Activated CD4-positive, alpha-beta T cell treated with anti-CD3 and anti-CD28 coated beads for 36 hours (primary cell): ENCODE results near the gene KNL1. TPM values are rescaled to one million over a fixed set of nuclear protein-coding genes. Genes with fewer than 3 reads are reported as not detected.
"Not testable (repeated sequence)": the region's sequence is repeated elsewhere in the genome, so short reads cannot be mapped to it uniquely, and the experiment has no call there.

Experiments
- ATAC-seq: fragments of 200-7000 bp; cut with Tn5 transposase; one replicate; pipeline ENCODE4 v1.10.0; 2021; ENCODE audit warnings: mild to moderate bottlenecking, moderate library complexity
- CTCF ChIA-PET: fragments of 350-600 bp; sonication (Branson Sonifier 250); formaldehyde crosslinking; loops from one replicate; lab custom pipeline; 2021; ENCODE audit warnings: antibody characterized with exemption; lab: Charles Lee
- POLR2A ChIA-PET: fragments of 350-600 bp; sonication (Branson Sonifier 250); formaldehyde crosslinking; loops from one replicate; lab custom pipeline; 2021; ENCODE audit warnings: antibody characterized with exemption, inconsistent platforms; lab: Charles Lee
- DNase-seq: peaks from one replicate; pipeline ENCODE4 v3.0.0-alpha.2; 2020
- H3K27ac Mint-ChIP-seq: one replicate; pipeline ENCODE4 v1.8.0; 2021; ENCODE audit warnings: mixed read lengths
- H3K27me3 Mint-ChIP-seq: one replicate; pipeline ENCODE4 v1.8.0; 2021; ENCODE audit warnings: mixed read lengths
- H3K36me3 Mint-ChIP-seq: one replicate; pipeline ENCODE4 v1.8.0; 2021; ENCODE audit warnings: low read depth, mixed read lengths
- H3K4me1 Mint-ChIP-seq: one replicate; pipeline ENCODE4 v1.8.0; 2021; ENCODE audit warnings: mixed read lengths
- H3K4me3 Mint-ChIP-seq: one replicate; pipeline ENCODE4 v1.8.0; 2021; ENCODE audit warnings: mild to moderate bottlenecking, moderate library complexity, mixed read lengths
- H3K9me3 Mint-ChIP-seq: one replicate; pipeline ENCODE4 v1.8.0; 2021; ENCODE audit warnings: low read depth, mixed read lengths
- intact Hi-C, 2 experiments: fragments of 100-400 bp; cut with DNase I in 1 of 2; cut with micrococcal nuclease in 1 of 2; formaldehyde crosslinking; loops; one replicate each; pipeline versions ENCODE4 v1.14.2 to v1.15.1; 2022 to 2024; cut with DNase I, micrococcal nuclease
- total RNA-seq, 2 experiments: library from RNA; stranded (reverse); gene quantifications; one replicate each; pipeline ENCODE4 v1.2.3, GENCODE V29; 2021

The KNL1 gene
- total RNA-seq, 2 experiments from 2014 or later, result 26.2 to 33.5 TPM

DNA sequence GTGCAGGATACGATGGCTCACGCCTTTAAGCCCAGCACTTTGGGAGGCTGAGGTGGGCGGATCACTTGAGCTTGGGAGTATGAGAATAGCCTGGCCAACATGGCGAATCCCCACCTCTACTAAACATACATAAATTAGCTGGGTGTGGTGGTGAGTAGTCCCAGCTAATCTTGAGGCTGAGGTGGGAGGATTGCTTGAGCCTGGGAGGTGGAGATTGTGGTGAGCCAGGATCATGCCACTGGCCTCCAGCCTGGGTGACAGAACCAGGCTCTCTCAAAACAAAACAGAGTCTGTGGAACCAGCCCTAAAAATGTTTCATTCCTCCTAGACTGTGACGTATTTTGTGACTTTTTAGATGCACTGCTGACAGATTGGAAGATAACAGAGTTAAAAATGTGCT is 66.6 kb downstream of the KNL1 start:
- intact Hi-C loops, result no loop called here
- DNase-seq (no peak), ATAC-seq (peak; percentile 39)
- ChIA-PET POLR2A (no interaction called here), CTCF (no interaction called here)
- Mint-ChIP-seq H3K27ac (no peak overlapping the region), H3K4me3 (no peak overlapping the region), H3K36me3 (peaks cover 12% of the 10 kb centered on the region), H3K27me3 (no peaks in the 10 kb centered on the region), H3K4me1 (no peaks in the 10 kb centered on the region), H3K9me3 (no peaks in the 10 kb centered on the region)

DNA sequence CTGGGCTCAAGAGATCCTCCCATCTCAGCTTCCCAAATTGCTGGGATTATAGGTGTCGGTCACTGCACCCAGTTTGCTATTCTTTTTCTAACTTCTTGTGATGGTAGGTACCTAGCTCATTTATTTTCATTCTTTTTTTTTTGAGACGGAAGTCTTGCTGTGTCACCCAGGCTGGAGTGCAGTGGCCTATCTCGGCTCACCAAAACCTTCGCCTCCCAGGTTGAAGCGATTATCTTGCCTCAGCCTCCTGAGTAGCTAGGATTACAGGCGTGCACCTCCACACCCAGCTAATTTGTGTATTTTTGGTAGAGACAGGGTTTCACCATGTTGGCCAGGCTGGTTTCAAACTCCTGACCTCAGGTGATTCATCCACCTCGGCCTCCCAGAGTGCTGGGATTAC is 70.9 kb downstream of the KNL1 start:
- Mint-ChIP-seq H3K27me3 (no peaks in the 10 kb centered on the region), H3K4me1 (no peaks in the 10 kb centered on the region), H3K9me3 (no peaks in the 10 kb centered on the region), H3K4me3 (no peak overlapping the region), H3K36me3 (peaks cover 6% of the 10 kb centered on the region), H3K27ac (no peak overlapping the region)
- intact Hi-C loops, result no loop called here
- ChIA-PET CTCF (interaction anchor here (0.8 to 1.0 kb wide), 3 partner anchors 11 to 131 kb away, joined by 3 to 4 read pairs (median 3); no protein-coding TSS in a partner anchor), POLR2A (no interaction called here)
- ATAC-seq (no peak), DNase-seq (no peak)

DNA sequence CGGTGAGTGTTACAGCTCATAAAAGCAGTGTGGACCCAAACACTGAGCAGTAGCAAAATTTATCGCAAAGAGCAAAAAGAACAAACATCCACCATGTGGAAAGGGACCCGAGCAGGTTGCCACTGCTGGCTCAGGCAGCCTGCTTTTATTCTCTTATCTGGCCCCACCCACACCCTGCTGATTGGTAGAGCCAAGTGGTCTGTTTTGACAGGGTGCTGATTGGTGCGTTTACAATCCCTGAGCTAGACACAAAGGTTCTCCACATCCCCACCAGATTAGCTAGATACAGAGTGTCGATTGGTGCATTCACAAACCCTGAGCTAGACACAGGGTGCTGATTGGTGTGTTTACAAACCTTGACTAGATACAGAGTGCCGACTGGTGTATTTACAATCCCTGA is 82.2 kb downstream of the KNL1 start:
- H3K4me3 Mint-ChIP-seq, H3K27ac Mint-ChIP-seq, POLR2A ChIA-PET, ATAC-seq, H3K27me3 Mint-ChIP-seq, DNase-seq, H3K36me3 Mint-ChIP-seq, H3K9me3 Mint-ChIP-seq, H3K4me1 Mint-ChIP-seq: not testable (repeated sequence)
- CTCF ChIA-PET, result interaction anchor here (1.0 to 4.7 kb wide), 4 partner anchors 11 to 106 kb away, joined by 3 to 15 read pairs (median 4); no protein-coding TSS in a partner anchor
- intact Hi-C loops, result loop anchor here in 1 of 2 experiments (10.0 kb wide), 1 partner anchor 49 kb away; no protein-coding TSS in a partner anchor

DNA sequence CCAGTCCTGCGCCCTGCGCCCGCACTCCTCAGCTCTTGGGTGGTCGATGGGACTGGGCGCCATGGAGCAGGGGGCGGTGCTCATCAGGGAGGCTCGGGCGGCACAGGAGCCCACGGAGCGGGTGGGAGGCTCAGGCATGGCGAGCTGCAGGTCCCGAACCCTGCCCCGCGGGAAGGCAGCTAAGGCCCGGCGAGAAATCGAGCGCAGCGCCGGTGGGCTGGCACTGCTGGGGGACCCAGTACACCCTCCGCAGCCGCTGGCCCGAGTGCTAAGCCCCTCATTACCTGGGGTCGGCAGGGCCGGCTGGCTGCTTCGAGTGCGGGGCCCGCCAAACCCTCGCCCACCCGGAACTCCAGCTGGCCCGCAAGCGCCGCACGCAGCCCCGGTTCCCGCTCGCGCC is 82.9 kb downstream of the KNL1 start:
- H3K27me3 Mint-ChIP-seq, DNase-seq, POLR2A ChIA-PET, ATAC-seq, H3K4me3 Mint-ChIP-seq, H3K36me3 Mint-ChIP-seq, H3K27ac Mint-ChIP-seq, H3K9me3 Mint-ChIP-seq, H3K4me1 Mint-ChIP-seq: not testable (repeated sequence)
- intact Hi-C loops, result loop anchor here in 1 of 2 experiments (10.0 kb wide), 1 partner anchor 48 kb away; no protein-coding TSS in a partner anchor
- CTCF ChIA-PET, result interaction anchor here (1.1 to 4.7 kb wide), 3 partner anchors 12 to 106 kb away, joined by 4 to 18 read pairs (median 15); partner anchors contain the start of gene RAD51

DNA sequence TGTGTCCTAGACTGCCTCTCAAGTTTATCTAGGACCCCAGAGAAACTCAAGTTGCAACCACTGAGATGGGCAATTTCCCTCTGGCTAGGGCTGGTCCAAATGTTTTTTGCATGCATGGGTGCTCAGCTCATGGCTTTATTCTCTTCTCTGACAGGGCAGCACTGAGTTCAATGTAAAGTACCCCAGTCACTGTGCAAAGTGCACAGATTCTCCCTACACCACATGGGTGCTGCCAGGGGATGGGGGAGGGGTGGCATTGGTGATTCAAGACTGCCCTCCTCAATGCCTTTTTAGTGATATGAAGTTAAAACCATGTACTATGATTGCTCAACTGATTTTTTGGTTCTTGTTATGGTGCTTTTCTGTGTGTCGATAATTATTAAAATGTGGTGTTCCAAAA is 86.1 kb downstream of the KNL1 start:
- no peaks in the 10 kb centered on the region for H3K9me3 Mint-ChIP-seq
- H3K27ac Mint-ChIP-seq, result no peak overlapping the region
- H3K4me1 Mint-ChIP-seq, result no peaks in the 10 kb centered on the region
- ChIA-PET POLR2A (interaction anchor here (1.5 kb wide), 1 partner anchor 14 kb away, joined by 6 read pairs; the partner anchor contains the start of gene RAD51), CTCF (interaction anchor here (0.9 to 4.7 kb wide), 9 partner anchors 14 to 216 kb away, joined by 3 to 18 read pairs (median 3); partner anchors contain the start of gene RAD51)
- no peaks in the 10 kb centered on the region for H3K27me3 Mint-ChIP-seq
- H3K4me3 Mint-ChIP-seq, result no peak overlapping the region
- peak; percentile 18 for DNase-seq
- H3K36me3 Mint-ChIP-seq, result no peaks in the 10 kb centered on the region
- intact Hi-C loops, result no loop called here
- no peak for ATAC-seq

DNA sequence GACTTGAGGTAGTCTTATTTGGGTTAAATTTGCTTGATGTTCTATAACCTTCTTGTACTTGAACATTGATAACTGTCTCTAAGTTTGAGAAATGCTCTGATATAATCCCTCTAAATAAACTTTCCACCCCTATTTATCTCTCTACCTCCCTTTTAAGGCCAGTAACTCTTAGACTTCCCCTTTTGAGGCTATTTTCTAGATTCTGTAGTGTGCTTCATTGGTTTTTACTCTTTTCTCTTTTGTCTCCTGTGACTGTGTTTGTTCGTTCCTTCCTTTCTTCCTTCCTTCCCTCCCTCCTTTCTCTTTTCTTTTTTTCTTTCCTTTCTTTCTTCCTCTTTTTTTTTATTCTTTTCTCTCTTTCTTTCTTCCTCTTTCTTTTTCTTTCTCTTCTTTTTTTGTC is 86.9 kb downstream of the KNL1 start:
- H3K36me3 Mint-ChIP-seq, H3K9me3 Mint-ChIP-seq, POLR2A ChIA-PET, H3K4me3 Mint-ChIP-seq, ATAC-seq, intact Hi-C loops, DNase-seq, H3K27me3 Mint-ChIP-seq, H3K27ac Mint-ChIP-seq, H3K4me1 Mint-ChIP-seq: not testable (repeated sequence)
- CTCF ChIA-PET, result interaction anchor here (0.9 to 4.7 kb wide), 2 partner anchors 57 to 102 kb away, joined by 3 to 15 read pairs; no protein-coding TSS in a partner anchor

DNA sequence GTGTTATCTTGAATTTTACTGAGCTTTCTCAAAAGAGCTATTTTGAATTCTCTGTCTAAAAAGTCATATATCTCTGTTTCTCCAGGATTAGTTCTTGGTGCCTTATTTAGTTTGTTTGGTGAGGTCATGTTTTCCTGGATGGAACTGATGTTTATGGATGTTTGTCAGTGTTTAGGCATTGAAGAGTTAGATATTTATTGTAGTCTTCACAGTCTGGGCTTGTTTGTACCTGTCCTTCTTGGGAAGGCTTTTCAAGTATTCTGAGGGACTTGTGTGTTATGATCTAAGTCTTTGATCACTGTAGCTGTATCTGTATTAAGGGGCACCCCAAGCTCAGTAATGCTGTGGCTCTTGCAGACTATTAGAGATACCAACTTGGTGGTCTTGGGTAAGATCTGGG is 90.3 kb downstream of the KNL1 start:
- ATAC-seq (no peak), DNase-seq (no peak)
- H3K9me3 Mint-ChIP-seq, result no peaks in the 10 kb centered on the region
- H3K36me3 Mint-ChIP-seq, result no peaks in the 10 kb centered on the region
- H3K4me1 Mint-ChIP-seq, result no peaks in the 10 kb centered on the region
- CTCF ChIA-PET, result interaction anchor here (0.9 to 1.3 kb wide), 3 partner anchors 9 to 99 kb away, joined by 3 to 5 read pairs (median 3); no protein-coding TSS in a partner anchor
- no peaks in the 10 kb centered on the region for H3K27me3 Mint-ChIP-seq
- no peak overlapping the region for H3K4me3 Mint-ChIP-seq
- POLR2A ChIA-PET, result no interaction called here
- no peak overlapping the region for H3K27ac Mint-ChIP-seq
- intact Hi-C loops, result no loop called here

DNA sequence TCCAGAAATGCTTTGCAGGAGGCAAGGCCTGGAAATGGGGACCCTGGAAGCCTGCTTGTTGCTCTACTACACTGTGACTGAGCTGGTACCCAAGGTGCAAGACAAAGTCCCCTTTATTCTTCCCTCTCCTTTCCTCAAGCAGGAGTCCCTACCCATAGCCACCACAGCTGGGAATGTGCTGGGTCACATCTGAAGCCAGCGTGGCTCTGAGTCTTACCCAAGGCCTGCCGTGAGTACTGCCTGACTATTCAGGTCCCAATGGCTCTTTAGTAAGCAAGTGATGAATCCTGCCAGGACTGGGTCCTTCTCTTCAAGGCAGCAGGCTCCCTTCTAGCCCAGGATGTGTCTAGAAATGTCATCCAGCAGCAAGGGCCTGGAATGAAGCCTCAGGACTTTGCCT is 91.3 kb downstream of the KNL1 start:
- H3K36me3 Mint-ChIP-seq, result peaks cover 1% of the 10 kb centered on the region
- H3K27me3 Mint-ChIP-seq, result no peaks in the 10 kb centered on the region
- no peak for DNase-seq
- intact Hi-C loops, result no loop called here
- ChIA-PET CTCF (interaction anchor here (0.6 to 1.4 kb wide), 4 partner anchors 57 to 107 kb away, joined by 3 to 4 read pairs (median 3); no protein-coding TSS in a partner anchor), POLR2A (no interaction called here)
- no peaks in the 10 kb centered on the region for H3K4me1 Mint-ChIP-seq
- H3K4me3 Mint-ChIP-seq, result no peak overlapping the region
- no peaks in the 10 kb centered on the region for H3K9me3 Mint-ChIP-seq
- ATAC-seq, result no peak
- H3K27ac Mint-ChIP-seq, result no peak overlapping the region

DNA sequence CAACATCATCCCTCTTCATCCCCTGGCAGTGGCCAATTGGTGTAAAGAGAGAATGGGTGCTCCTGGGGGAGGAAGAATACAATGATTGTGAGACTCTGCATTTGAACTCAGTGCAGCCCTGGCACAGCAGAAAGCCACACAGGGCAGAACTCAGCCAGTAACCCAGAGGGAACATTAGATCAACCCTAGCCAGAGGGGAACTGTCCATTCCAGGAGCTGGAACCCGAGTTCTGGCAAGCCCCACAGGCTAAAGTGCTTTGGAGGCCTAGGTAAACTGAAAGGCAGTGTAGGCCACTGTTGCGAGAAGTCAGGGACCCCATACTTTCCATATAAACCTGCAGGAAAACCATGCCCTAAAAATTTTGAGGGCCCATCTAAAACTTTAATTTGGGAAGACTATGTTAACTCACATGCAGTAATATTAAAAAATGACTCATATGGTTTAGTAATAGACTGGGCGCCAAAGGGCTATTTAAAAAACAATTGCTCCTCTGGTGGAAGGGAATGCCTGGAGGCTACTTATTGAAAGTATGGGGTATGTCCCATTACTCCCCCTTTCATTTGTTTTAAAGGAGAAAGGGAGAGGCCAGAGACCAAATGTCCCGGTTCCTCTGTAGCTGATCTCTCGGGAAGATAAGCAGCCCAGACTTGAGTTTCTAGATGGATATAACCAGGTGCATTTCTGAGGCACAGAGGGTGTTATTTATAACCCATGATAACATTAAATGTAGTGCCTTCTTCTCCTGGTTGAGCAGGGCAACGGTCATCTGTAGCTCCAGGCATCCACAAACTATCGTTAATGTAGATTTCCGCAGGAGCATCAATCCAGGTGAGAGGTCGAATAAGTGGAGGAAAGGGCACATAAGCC is 95.1 kb downstream of the KNL1 start:
- no peak overlapping the region for H3K4me3 Mint-ChIP-seq
- CTCF ChIA-PET, result no interaction called here
- intact Hi-C loops, result no loop called here
- no peak for ATAC-seq
- no peaks in the 10 kb centered on the region for H3K9me3 Mint-ChIP-seq
- DNase-seq, result no peak
- peaks cover 7% of the 10 kb centered on the region for H3K4me1 Mint-ChIP-seq
- no peaks in the 10 kb centered on the region for H3K27me3 Mint-ChIP-seq
- H3K27ac Mint-ChIP-seq, result no peak overlapping the region
- POLR2A ChIA-PET, result no interaction called here
- H3K36me3 Mint-ChIP-seq, result peaks cover 8% of the 10 kb centered on the region

DNA sequence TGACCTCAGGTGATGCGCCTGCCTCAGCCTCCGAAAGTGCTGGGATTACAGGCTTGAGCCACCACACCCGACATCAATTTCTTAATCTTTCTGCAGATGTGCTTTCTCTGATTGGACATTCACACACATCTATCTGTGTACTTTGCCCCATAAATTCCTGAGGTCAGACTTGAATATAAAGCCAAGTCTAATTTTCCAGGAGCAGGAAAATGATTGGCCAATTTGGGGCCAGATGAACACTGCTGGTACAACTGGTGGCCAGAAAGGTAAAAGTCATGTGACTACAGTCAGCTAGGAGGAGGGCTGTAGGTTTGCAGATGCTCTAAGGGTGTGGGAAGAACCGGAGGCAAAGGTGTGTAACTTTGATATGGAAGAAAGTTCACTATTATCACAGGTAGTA is 97.7 kb downstream of the KNL1 start:
- no peak for ATAC-seq
- POLR2A ChIA-PET, result no interaction called here
- Mint-ChIP-seq H3K27ac (no peak overlapping the region), H3K27me3 (no peaks in the 10 kb centered on the region), H3K36me3 (peaks cover 21% of the 10 kb centered on the region), H3K4me3 (no peak overlapping the region), H3K4me1 (peaks cover 10% of the 10 kb centered on the region), H3K9me3 (no peaks in the 10 kb centered on the region)
- DNase-seq, result no peak
- CTCF ChIA-PET, result interaction anchor here (0.6 kb wide), 1 partner anchor 14 kb away, joined by 3 read pairs; no protein-coding TSS in a partner anchor
- intact Hi-C loops, result loop anchor here in 1 of 2 experiments (5.0 kb wide), 1 partner anchor 66 kb away; the partner anchor contains the start of gene RMDN3
